ENCODE data around the gene SPATA45.

- TF ChIP-seq, protein P1, sequence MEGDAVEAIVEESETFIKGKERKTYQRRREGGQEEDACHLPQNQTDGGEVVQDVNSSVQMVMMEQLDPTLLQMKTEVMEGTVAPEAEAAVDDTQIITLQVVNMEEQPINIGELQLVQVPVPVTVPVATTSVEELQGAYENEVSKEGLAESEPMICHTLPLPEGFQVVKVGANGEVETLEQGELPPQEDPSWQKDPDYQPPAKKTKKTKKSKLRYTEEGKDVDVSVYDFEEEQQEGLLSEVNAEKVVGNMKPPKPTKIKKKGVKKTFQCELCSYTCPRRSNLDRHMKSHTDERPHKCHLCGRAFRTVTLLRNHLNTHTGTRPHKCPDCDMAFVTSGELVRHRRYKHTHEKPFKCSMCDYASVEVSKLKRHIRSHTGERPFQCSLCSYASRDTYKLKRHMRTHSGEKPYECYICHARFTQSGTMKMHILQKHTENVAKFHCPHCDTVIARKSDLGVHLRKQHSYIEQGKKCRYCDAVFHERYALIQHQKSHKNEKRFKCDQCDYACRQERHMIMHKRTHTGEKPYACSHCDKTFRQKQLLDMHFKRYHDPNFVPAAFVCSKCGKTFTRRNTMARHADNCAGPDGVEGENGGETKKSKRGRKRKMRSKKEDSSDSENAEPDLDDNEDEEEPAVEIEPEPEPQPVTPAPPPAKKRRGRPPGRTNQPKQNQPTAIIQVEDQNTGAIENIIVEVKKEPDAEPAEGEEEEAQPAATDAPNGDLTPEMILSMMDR (IDR thresholded peaks at IDR 0.05): no peak
- no peak for TF ChIP-seq POLR2A (IDR thresholded peaks at IDR 0.05)
Observed at GRCh38 chr1:212780759-212781158, 66.7 kb downstream of the SPATA45 start.
